ENCODE results near the gene PRKCI. TPM values are rescaled to one million over a fixed set of nuclear protein-coding genes. Genes with fewer than 3 reads are reported as not detected.
"Not testable (repeated sequence)": the region's sequence is repeated elsewhere in the genome, so short reads cannot be mapped to it uniquely, and the experiment has no call there.

The PRKCI gene
- total RNA-seq, 1 experiment from 2014 or later = 90.6 TPM

- Mint-ChIP-seq H3K27ac (peak overlapping the region; percentile 10; the same call in 1 of the 2 replicates), H3K27me3 (ENCODE audit: low read depth) (no peaks in the 10 kb centered on the region), H3K4me3 (no peak overlapping the region), H3K9me3 (peaks cover 8% of the 10 kb centered on the region), H3K36me3 (peaks cover 52% of the 10 kb centered on the region), H3K4me1 (peaks cover 28% of the 10 kb centered on the region)
- POLR2A ChIA-PET = no interaction called here
- ATAC-seq (no peak), DNase-seq (ENCODE audit: low spot score) (no peak)
- CTCF ChIA-PET = no interaction called here
- TF ChIP-seq SMAD3 (CRISPR knock-in tag; IDR thresholded peaks at IDR 0.05; ENCODE audit: borderline replicate concordance) (no peak), ZNF281 (CRISPR knock-in tag; IDR thresholded peaks at IDR 0.05) (no peak)
These were observed 37.7 kb downstream of the PRKCI start for GRCh38 chr3:170259907-170260306.

- no peak for DNase-seq (ENCODE audit: low spot score)
- ChIA-PET CTCF (interaction anchor here (0.8 kb wide), 1 partner anchor 9 kb away, joined by 6 read pairs; no protein-coding TSS in a partner anchor), POLR2A (no interaction called here)
- H3K27ac Mint-ChIP-seq = no peak overlapping the region
- H3K4me1 Mint-ChIP-seq = no peaks in the 10 kb centered on the region
- H3K9me3 Mint-ChIP-seq = no peaks in the 10 kb centered on the region
- no peak overlapping the region for H3K4me3 Mint-ChIP-seq
- no peaks in the 10 kb centered on the region for H3K27me3 Mint-ChIP-seq (ENCODE audit: low read depth)
- no peak for ATAC-seq
- H3K36me3 Mint-ChIP-seq = peaks cover 52% of the 10 kb centered on the region
- TF ChIP-seq ERG (CRISPR knock-in tag; IDR thresholded peaks at IDR 0.05) = no peak
- TF ChIP-seq HMGA2 (CRISPR knock-in tag; IDR thresholded peaks at IDR 0.05) = no peak
- no peak for TF ChIP-seq NR3C1 (CRISPR knock-in tag; conservative IDR thresholded peaks at IDR 0.05; ENCODE audit: low read depth)
- TF ChIP-seq GRHL2 (CRISPR knock-in tag; IDR thresholded peaks at IDR 0.05; ENCODE audit: insufficient replicate concordance, severe bottlenecking) = no peak
- TF ChIP-seq ATF2 (CRISPR knock-in tag; IDR thresholded peaks at IDR 0.05; ENCODE audit: borderline replicate concordance, low read depth) = no peak
- no peak for TF ChIP-seq ZMAT4 (CRISPR knock-in tag; IDR thresholded peaks at IDR 0.05)
- no peak for TF ChIP-seq IRF1 (CRISPR knock-in tag; IDR thresholded peaks at IDR 0.05)
- TF ChIP-seq MXD4 (CRISPR knock-in tag; IDR thresholded peaks at IDR 0.05; ENCODE audit: borderline replicate concordance) = no peak
- TF ChIP-seq HMGXB4 (CRISPR knock-in tag; IDR thresholded peaks at IDR 0.05) = no peak
- TF ChIP-seq GTF2I (CRISPR knock-in tag; conservative IDR thresholded peaks at IDR 0.05) = no peak
- no peak for TF ChIP-seq ZNF423 (CRISPR knock-in tag; IDR thresholded peaks at IDR 0.05)
- TF ChIP-seq CREB1 (CRISPR knock-in tag; IDR thresholded peaks at IDR 0.05) = no peak
These were observed 45.6 kb downstream of the PRKCI start for GRCh38 chr3:170267793-170268192.

GRCh38 chr3:170269673-170270254, 47.5 kb downstream of the PRKCI start:
- POLR2A ChIA-PET; H3K9me3 Mint-ChIP-seq; H3K27ac Mint-ChIP-seq; H3K4me3 Mint-ChIP-seq; H3K4me1 Mint-ChIP-seq; ATAC-seq; DNase-seq (ENCODE audit: low spot score); CTCF ChIA-PET; H3K27me3 Mint-ChIP-seq (ENCODE audit: low read depth): not testable (repeated sequence)
- H3K36me3 Mint-ChIP-seq = peaks cover 47% of the 10 kb centered on the region

All from WTC11 (cell line).